H9 (cell line): ENCODE data around the gene SIPA1L2. TPM values are rescaled to one million over a fixed set of nuclear protein-coding genes. Genes with fewer than 3 reads are reported as not detected.

Experiments
- DNase-seq: peaks from one replicate; pipeline ENCODE4 v3.0.0-alpha.2; 2017
- H2AFZ ChIP-seq: one replicate; pipeline ENCODE4 v1.6.1; 2013; ENCODE audit warnings: mild to moderate bottlenecking, low read length, control low read depth, moderate library complexity
- H2AK5ac ChIP-seq: 2 replicates; pipeline ENCODE4 v1.6.1; 2013; ENCODE audit warnings: low read length, control low read depth, mixed read lengths; ENCODE audit not compliant: insufficient read length
- H2BK120ac ChIP-seq: one replicate; pipeline ENCODE4 v1.6.1; 2013; ENCODE audit warnings: low read depth, mild to moderate bottlenecking, low read length, control low read depth, inconsistent platforms; ENCODE audit not compliant: poor library complexity, severe bottlenecking
- H2BK12ac ChIP-seq: 2 replicates; pipeline ENCODE4 v1.6.1; 2013; ENCODE audit warnings: low read length, control low read depth, mixed read lengths, low read depth; ENCODE audit not compliant: insufficient read length
- H2BK15ac ChIP-seq: 2 replicates; pipeline ENCODE4 v1.6.1; 2013; ENCODE audit warnings: low read depth, low read length, control low read depth
- H2BK20ac ChIP-seq: one replicate; pipeline ENCODE4 v1.6.1; 2013; ENCODE audit warnings: low read depth, mild to moderate bottlenecking, low read length, control low read depth, inconsistent platforms; ENCODE audit not compliant: poor library complexity, severe bottlenecking
- H2BK5ac ChIP-seq: 2 replicates; pipeline ENCODE4 v1.6.1; 2013; ENCODE audit warnings: low read length, control low read depth, mixed read lengths; ENCODE audit not compliant: insufficient read length
- H3K14ac ChIP-seq: 2 replicates; pipeline ENCODE4 v1.6.1; 2013; ENCODE audit warnings: low read length, control low read depth; ENCODE audit not compliant: insufficient read depth
- H3K18ac ChIP-seq: 2 replicates; pipeline ENCODE4 v1.6.1; 2013; ENCODE audit warnings: low read depth, mild to moderate bottlenecking, mixed read lengths, low read length, control low read depth; ENCODE audit not compliant: insufficient read length
- H3K23ac ChIP-seq: 2 replicates; pipeline ENCODE4 v1.6.1; 2013; ENCODE audit warnings: low read length, control low read depth, mixed read lengths, low read depth; ENCODE audit not compliant: insufficient read length
- H3K23me2 ChIP-seq: 2 replicates; pipeline ENCODE4 v1.6.1; 2013; ENCODE audit warnings: low read depth, mild to moderate bottlenecking, mixed read lengths, low read length, control low read depth; ENCODE audit not compliant: insufficient read length, poor library complexity, severe bottlenecking
- H3K27ac ChIP-seq: 2 replicates; pipeline ENCODE4 v1.5.1; 2013; ENCODE audit warnings: low read length, control low read depth, mixed read lengths, low read depth; ENCODE audit not compliant: insufficient read length
- H3K27me3 ChIP-seq: 2 replicates; pipeline ENCODE4 v1.6.1; 2013; ENCODE audit warnings: low read length, control low read depth, inconsistent platforms; ENCODE audit not compliant: insufficient read depth
- H3K4ac ChIP-seq: 2 replicates; pipeline ENCODE4 v1.6.1; 2013; ENCODE audit warnings: low read depth, mild to moderate bottlenecking, control low read depth, inconsistent platforms, low read length, moderate library complexity
- H3K4me1 ChIP-seq: 2 replicates; pipeline ENCODE4 v1.6.1; 2013; ENCODE audit warnings: low read length, control low read depth, inconsistent platforms; ENCODE audit not compliant: insufficient read depth
- H3K4me2 ChIP-seq: 2 replicates; pipeline ENCODE4 v1.6.1; 2013; ENCODE audit warnings: low read length, control low read depth, mixed read lengths; ENCODE audit not compliant: insufficient read length, insufficient read depth
- H3K56ac ChIP-seq: 2 replicates; pipeline ENCODE4 v1.6.1; 2013; ENCODE audit warnings: low read depth, mild to moderate bottlenecking, mixed read lengths, low read length, control low read depth; ENCODE audit not compliant: insufficient read length
- H3K79me1 ChIP-seq: 2 replicates; pipeline ENCODE4 v1.6.1; 2013; ENCODE audit warnings: low read depth, mild to moderate bottlenecking, moderate library complexity, low read length, control low read depth, inconsistent platforms; ENCODE audit not compliant: insufficient read depth, poor library complexity, severe bottlenecking
- H3K79me2 ChIP-seq: 2 replicates; pipeline ENCODE4 v1.6.1; 2013; ENCODE audit warnings: low read length, control low read depth, inconsistent platforms; ENCODE audit not compliant: insufficient read depth
- H3K9ac ChIP-seq: 2 replicates; pipeline ENCODE4 v1.6.1; 2013; ENCODE audit warnings: low read length, control low read depth, mixed read lengths; ENCODE audit not compliant: insufficient read length; ENCODE audit errors: extremely low read depth
- H3K9me3 ChIP-seq: one replicate; pipeline ENCODE4 v1.6.1; 2013; ENCODE audit warnings: low read depth, low read length, inconsistent platforms; ENCODE audit not compliant: control insufficient read depth
- H3T11ph ChIP-seq: one replicate; pipeline ENCODE4 v1.6.1; 2013; ENCODE audit warnings: mild to moderate bottlenecking, low read length, control low read depth, inconsistent platforms
- H4K20me1 ChIP-seq: one replicate; pipeline ENCODE4 v1.6.1; 2013; ENCODE audit not compliant: control insufficient read depth, insufficient read length, insufficient read depth
- H4K5ac ChIP-seq: 2 replicates; pipeline ENCODE4 v1.6.1; 2013; ENCODE audit warnings: low read depth, mild to moderate bottlenecking, mixed read lengths, low read length, control low read depth; ENCODE audit not compliant: insufficient read length
- H4K8ac ChIP-seq: replicated peaks from 2 replicates; pipeline ENCODE4 v1.6.1; 2013; ENCODE audit warnings: low read length, control low read depth, mixed read lengths, low read depth; ENCODE audit not compliant: insufficient read length
- H4K91ac ChIP-seq: 2 replicates; pipeline ENCODE4 v1.6.1; 2013; ENCODE audit warnings: low read depth, mild to moderate bottlenecking, moderate library complexity, mixed read lengths, low read length, control low read depth; ENCODE audit not compliant: insufficient read length
- H3K27ac Mint-ChIP-seq, 3 experiments: 2 replicates in 2 of 3; 3 replicates in 1 of 3; pipeline ENCODE4 v1.8.0; 2020 to 2021; ENCODE audit warnings: mixed read lengths in 3 of 3, mild to moderate bottlenecking in 1 of 3, moderate library complexity in 1 of 3
- H3K27me3 Mint-ChIP-seq: 2 replicates; pipeline ENCODE4 v1.8.0; 2021; ENCODE audit warnings: low read depth, mild to moderate bottlenecking, moderate library complexity, mixed read lengths
- H3K36me3 Mint-ChIP-seq, 3 experiments: 2 replicates in 2 of 3; 3 replicates in 1 of 3; pipeline ENCODE4 v1.8.0; 2020 to 2021; ENCODE audit warnings: low read depth in 3 of 3, mixed read lengths in 3 of 3; ENCODE audit not compliant: insufficient read depth in 1 of 3
- H3K4me1 Mint-ChIP-seq, 2 experiments: 2 replicates each; pipeline ENCODE4 v1.8.0; 2020; ENCODE audit warnings: mixed read lengths in 2 of 2
- H3K4me3 Mint-ChIP-seq, 2 experiments: 2 replicates in 1 of 2; 3 replicates in 1 of 2; pipeline ENCODE4 v1.8.0; 2020 to 2021; ENCODE audit warnings: mild to moderate bottlenecking in 2 of 2, mixed read lengths in 2 of 2, moderate library complexity in 1 of 2
- H3K9me3 Mint-ChIP-seq, 2 experiments: 2 replicates in 1 of 2; 3 replicates in 1 of 2; pipeline ENCODE4 v1.8.0; 2020; ENCODE audit warnings: mild to moderate bottlenecking in 2 of 2, mixed read lengths in 2 of 2, moderate library complexity in 1 of 2
- CTCF ChIP-seq: fragments of 200-600 bp; sonication (generic); conservative IDR thresholded peaks from 3 replicates; pipeline ENCODE4 v1.8.0; 2021; ENCODE audit warnings: antibody characterized with exemption, mild to moderate bottlenecking
- total RNA-seq: library from RNA; stranded (reverse); gene quantifications from 2 replicates; pipeline ENCODE4 v1.2.1, GENCODE V29; 2021

The SIPA1L2 gene
- total RNA-seq, 1 experiment from 2014 or later: 5.2 TPM

GRCh38 chr1:232614811-232615210 is 15.1 kb downstream of the SIPA1L2 start:
- H3K9me3 Mint-ChIP-seq: no peaks in the 10 kb centered on the region

More at GRCh38 chr1:232614811-232615210, 15.1 kb downstream of the SIPA1L2 start:
- Histone ChIP-seq H2BK5ac (no peak overlapping the region), H2AK5ac (no peak overlapping the region), H3K56ac (no peak overlapping the region), H3K79me2 (no peaks in the 10 kb centered on the region), H2BK20ac (no peak overlapping the region), H3T11ph (no peak overlapping the region), H3K18ac (no peak overlapping the region), H3K27me3 (no peaks in the 10 kb centered on the region), H4K20me1 (no peaks in the 10 kb centered on the region), H3K23me2 (no peaks in the 10 kb centered on the region), H4K5ac (no peak overlapping the region), H3K27ac (no peak overlapping the region), H4K8ac (no peak overlapping the region), H3K4me1 (peaks cover 2% of the 10 kb centered on the region; the same call in 1 of the 2 replicates), H4K91ac (no peak overlapping the region), H2BK15ac (no peak overlapping the region), H3K23ac (no peak overlapping the region), H2AFZ (no peak overlapping the region), H3K14ac (no peak overlapping the region), H2BK12ac (no peak overlapping the region), H3K79me1 (no peaks in the 10 kb centered on the region), H3K9me3 (no peaks in the 10 kb centered on the region), H3K4me2 (no peak overlapping the region), H3K4ac (no peak overlapping the region), H3K9ac (no peak overlapping the region), H2BK120ac (no peak overlapping the region)
- TF ChIP-seq CTCF: no peak
- H3K36me3 Mint-ChIP-seq: no peaks in the 10 kb centered on the region
- no peak overlapping the region for H3K27ac Mint-ChIP-seq
- H3K4me3 Mint-ChIP-seq: no peak overlapping the region
- DNase-seq: no peak
- H3K27me3 Mint-ChIP-seq: peaks cover 10% of the 10 kb centered on the region
- H3K4me1 Mint-ChIP-seq: peaks cover 40 to 48% of the 10 kb centered on the region in 2 experiments
